Hepatocyte (in vitro differentiated cells): ENCODE data around the gene KIRREL3. TPM values are rescaled to one million over a fixed set of nuclear protein-coding genes. Genes with fewer than 3 reads are reported as not detected.

Source experiments
- DNase-seq: peaks from one replicate; pipeline ENCODE4 v3.0.0-alpha.2; 2016; ENCODE audit warnings: low spot score
- H2AFZ ChIP-seq: fragments of 200-600 bp; sonication (generic); 2 replicates; pipeline ENCODE4 v1.6.0; 2016; ENCODE audit warnings: antibody characterized with exemption, mild to moderate bottlenecking
- H3K27ac ChIP-seq: fragments of 200-600 bp; sonication (generic); 2 replicates; pipeline ENCODE4 v1.5.1; 2016; ENCODE audit warnings: mild to moderate bottlenecking
- H3K27me3 ChIP-seq: fragments of 200-600 bp; sonication (generic); 2 replicates; pipeline ENCODE4 v1.6.1; 2016
- H3K36me3 ChIP-seq: fragments of 200-600 bp; sonication (generic); replicated peaks from 2 replicates; pipeline ENCODE4 v1.5.1; 2016; ENCODE audit warnings: low read depth; ENCODE audit not compliant: insufficient read depth
- H3K4me1 ChIP-seq: fragments of 200-600 bp; sonication (generic); 2 replicates; pipeline ENCODE4 v1.5.1; 2016; ENCODE audit warnings: mild to moderate bottlenecking, moderate library complexity; ENCODE audit not compliant: insufficient read depth
- H3K4me2 ChIP-seq: fragments of 200-600 bp; sonication (generic); 2 replicates; pipeline ENCODE4 v1.6.0; 2016
- H3K4me3 ChIP-seq: fragments of 200-600 bp; sonication (generic); 2 replicates; pipeline ENCODE4 v1.5.1; 2016; ENCODE audit warnings: mild to moderate bottlenecking
- H3K79me2 ChIP-seq: fragments of 200-600 bp; sonication (generic); 2 replicates; pipeline ENCODE4 v1.6.0; 2017; ENCODE audit warnings: mild to moderate bottlenecking
- H3K9me2 ChIP-seq: fragments of 200-600 bp; sonication (generic); replicated peaks from 2 replicates; pipeline ENCODE4 v1.6.0; 2017; ENCODE audit warnings: mild to moderate bottlenecking; ENCODE audit not compliant: insufficient read depth
- H3K9me3 ChIP-seq: fragments of 200-600 bp; sonication (generic); 2 replicates; pipeline ENCODE4 v1.5.1; 2016; ENCODE audit warnings: low read depth, mild to moderate bottlenecking
- H4K20me1 ChIP-seq: fragments of 200-600 bp; sonication (generic); 2 replicates; pipeline ENCODE4 v1.6.0; 2016; ENCODE audit warnings: mild to moderate bottlenecking; ENCODE audit not compliant: insufficient read depth, poor library complexity, severe bottlenecking
- EZH2 ChIP-seq: fragments of 200-600 bp; sonication (generic); IDR thresholded peaks from 2 replicates; pipeline ENCODE4 v1.6.1; 2016; ENCODE audit warnings: antibody characterized with exemption, mild to moderate bottlenecking, borderline replicate concordance
- EZH2phosphoT487 ChIP-seq: fragments of 200-600 bp; sonication (generic); IDR thresholded peaks from one replicate; pipeline ENCODE4 v1.6.1; 2018; ENCODE audit warnings: antibody characterized with exemption, mild to moderate bottlenecking, low read depth, moderate library complexity; ENCODE audit not compliant: unreplicated experiment, severe bottlenecking
- WGBS: methylation state at CpG from one replicate; pipeline ENCODE4 v1.1.6; 2016; ENCODE audit warnings: low lambda C conversion rate; ENCODE audit errors: missing lambda C conversion rate; 5-methylcytosine and 5-hydroxymethylcytosine counted together
- polyA plus RNA-seq: library from polyadenylated mRNA; unstranded; fragments of >200 nt; fragmentation: Nextera tagmentation; extraction: Ambion mirVana; gene quantifications from 2 replicates; pipeline ENCODE4 v1.2.1, GENCODE V29; 2016
- total RNA-seq: library from RNA; depleted of rRNA; stranded (reverse); fragments of >200 nt; gene quantifications from 2 replicates; pipeline ENCODE4 v1.2.3, GENCODE V29; 2014
- TF ChIP-seq, protein P1 (sequence below): fragments of 200-600 bp; sonication (generic); IDR thresholded peaks from 2 replicates; pipeline ENCODE4 v1.5.1; 2016; ENCODE audit warnings: antibody characterized with exemption, mild to moderate bottlenecking; ENCODE audit not compliant: poor library complexity

KIRREL3 gene
- total and polyA plus RNA-seq, 2 experiments from 2014 or later: 0.33 to 0.86 TPM

DNA sequence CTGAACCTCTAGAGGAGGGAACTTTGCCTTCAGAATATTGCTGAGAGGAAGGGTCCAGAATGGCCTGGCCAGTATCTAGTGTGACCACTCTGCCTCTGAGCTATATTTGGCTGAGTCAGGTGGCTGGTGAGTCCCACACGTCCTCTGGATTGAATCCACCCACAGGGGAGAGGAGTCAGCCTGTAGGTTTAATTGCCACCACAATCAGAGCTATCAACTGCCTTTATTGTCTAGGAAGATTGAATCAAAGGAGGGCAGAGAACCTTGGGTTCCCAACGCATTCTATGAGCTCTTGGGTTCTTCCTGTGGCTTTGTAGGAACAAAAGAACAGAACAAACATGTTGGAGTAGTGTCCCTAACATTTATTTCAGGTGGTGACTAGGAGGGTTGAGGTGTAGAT, 577.4 kb downstream of the KIRREL3 start:
- H3K27me3 ChIP-seq: no peaks in the 10 kb centered on the region
- H3K9me3 ChIP-seq: no peaks in the 10 kb centered on the region
- no peak overlapping the region for H3K4me3 ChIP-seq
- WGBS: 60% methylated on average over 2 of the region's 2 CpGs
- no peaks in the 10 kb centered on the region for H3K79me2 ChIP-seq
- no peak overlapping the region for H3K27ac ChIP-seq
- no peaks in the 10 kb centered on the region for H3K36me3 ChIP-seq
- H2AFZ ChIP-seq: no peak overlapping the region
- no peaks in the 10 kb centered on the region for H3K9me2 ChIP-seq
- no peak for DNase-seq
- no peak for TF ChIP-seq EZH2
- no peaks in the 10 kb centered on the region for H4K20me1 ChIP-seq
- no peak overlapping the region for H3K4me2 ChIP-seq
- no peaks in the 10 kb centered on the region for H3K4me1 ChIP-seq

DNA sequence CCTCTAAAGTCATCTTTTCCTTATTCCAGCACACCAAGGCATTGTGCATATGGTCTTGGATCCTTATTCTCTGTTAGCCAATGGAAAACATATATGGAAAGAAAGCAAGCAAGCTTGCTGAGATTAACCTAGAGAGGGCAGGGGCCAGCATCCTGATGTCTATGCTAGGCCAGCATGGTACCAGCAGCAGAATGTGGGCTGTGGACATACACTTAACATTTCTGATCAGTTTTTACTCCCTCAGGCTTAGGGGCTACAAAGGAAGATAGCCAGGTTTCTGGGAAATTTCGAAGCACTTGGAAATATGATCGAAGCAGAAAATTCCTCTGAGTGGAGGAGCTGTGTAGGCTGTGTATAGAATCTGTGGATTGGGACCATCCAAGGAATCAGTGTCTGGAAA, 578.1 kb downstream of the KIRREL3 start:
- Histone ChIP-seq H3K36me3 (no peaks in the 10 kb centered on the region), H3K27me3 (no peaks in the 10 kb centered on the region), H2AFZ (no peak overlapping the region), H3K9me2 (no peaks in the 10 kb centered on the region), H3K4me2 (no peak overlapping the region), H3K4me3 (no peak overlapping the region), H3K79me2 (no peaks in the 10 kb centered on the region), H3K4me1 (no peaks in the 10 kb centered on the region), H4K20me1 (no peaks in the 10 kb centered on the region), H3K9me3 (no peaks in the 10 kb centered on the region), H3K27ac (no peak overlapping the region)
- WGBS: 94% methylated on average over 2 of the region's 2 CpGs
- no peak for TF ChIP-seq EZH2
- TF ChIP-seq, protein P1, sequence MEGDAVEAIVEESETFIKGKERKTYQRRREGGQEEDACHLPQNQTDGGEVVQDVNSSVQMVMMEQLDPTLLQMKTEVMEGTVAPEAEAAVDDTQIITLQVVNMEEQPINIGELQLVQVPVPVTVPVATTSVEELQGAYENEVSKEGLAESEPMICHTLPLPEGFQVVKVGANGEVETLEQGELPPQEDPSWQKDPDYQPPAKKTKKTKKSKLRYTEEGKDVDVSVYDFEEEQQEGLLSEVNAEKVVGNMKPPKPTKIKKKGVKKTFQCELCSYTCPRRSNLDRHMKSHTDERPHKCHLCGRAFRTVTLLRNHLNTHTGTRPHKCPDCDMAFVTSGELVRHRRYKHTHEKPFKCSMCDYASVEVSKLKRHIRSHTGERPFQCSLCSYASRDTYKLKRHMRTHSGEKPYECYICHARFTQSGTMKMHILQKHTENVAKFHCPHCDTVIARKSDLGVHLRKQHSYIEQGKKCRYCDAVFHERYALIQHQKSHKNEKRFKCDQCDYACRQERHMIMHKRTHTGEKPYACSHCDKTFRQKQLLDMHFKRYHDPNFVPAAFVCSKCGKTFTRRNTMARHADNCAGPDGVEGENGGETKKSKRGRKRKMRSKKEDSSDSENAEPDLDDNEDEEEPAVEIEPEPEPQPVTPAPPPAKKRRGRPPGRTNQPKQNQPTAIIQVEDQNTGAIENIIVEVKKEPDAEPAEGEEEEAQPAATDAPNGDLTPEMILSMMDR: no peak
- no peak for TF ChIP-seq EZH2phosphoT487
- DNase-seq: no peak

DNA sequence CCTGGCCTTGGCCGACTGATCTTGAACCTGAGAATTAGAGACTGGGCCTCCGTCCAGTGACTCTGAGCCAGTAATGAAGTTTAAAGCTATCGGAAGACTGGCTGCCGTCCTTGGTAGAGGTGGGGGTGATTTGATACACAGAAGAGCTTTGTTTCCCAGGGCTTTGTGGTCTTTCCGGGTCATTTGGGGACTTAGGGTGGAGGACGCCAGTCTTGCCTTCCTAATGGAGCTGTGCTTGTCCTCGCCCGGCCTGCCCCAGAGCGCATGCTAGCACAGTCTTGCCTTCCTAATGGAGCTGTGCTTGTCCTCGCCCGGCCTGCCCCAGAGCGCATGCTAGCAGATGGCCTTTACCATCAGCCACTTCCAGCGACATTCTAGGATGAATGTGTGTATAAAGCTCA, 579.3 kb downstream of the KIRREL3 start:
- Histone ChIP-seq H3K4me1 (peaks cover 5% of the 10 kb centered on the region), H3K36me3 (no peaks in the 10 kb centered on the region), H3K9me3 (no peaks in the 10 kb centered on the region), H2AFZ (no peak overlapping the region), H3K4me3 (no peak overlapping the region), H4K20me1 (no peaks in the 10 kb centered on the region), H3K4me2 (no peak overlapping the region), H3K79me2 (no peaks in the 10 kb centered on the region), H3K27ac (no peak overlapping the region), H3K27me3 (no peaks in the 10 kb centered on the region), H3K9me2 (no peaks in the 10 kb centered on the region)
- TF ChIP-seq, protein P1: no peak
- WGBS: 90% methylated on average over 13 of the region's 13 CpGs
- no peak for DNase-seq

DNA sequence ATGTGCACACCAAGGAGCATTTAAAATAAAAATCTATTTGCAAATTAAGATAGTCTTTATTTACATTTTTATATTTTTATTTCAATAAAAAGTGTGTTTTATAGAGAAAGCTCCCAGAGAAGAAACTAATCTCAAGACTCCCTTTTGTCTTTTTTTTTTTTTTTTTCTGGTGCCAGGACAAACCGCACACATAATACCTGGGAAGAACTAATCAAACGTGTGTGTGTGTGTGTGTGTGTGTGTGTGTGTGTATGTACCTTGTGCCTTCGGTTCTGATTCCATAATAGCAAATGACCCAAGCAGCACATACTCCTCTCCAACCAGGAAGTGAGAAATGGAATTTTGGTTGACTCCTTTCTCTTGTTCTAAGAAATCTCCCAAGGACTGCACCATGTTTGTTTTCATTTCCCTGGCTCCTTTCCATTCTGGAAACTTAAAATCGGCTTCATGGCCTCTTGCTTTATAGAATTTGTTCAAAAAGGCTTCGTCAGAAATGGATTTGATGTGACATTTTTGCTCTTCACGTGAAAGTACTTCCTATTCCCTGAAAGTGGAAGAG, 579.8 kb downstream of the KIRREL3 start:
- H3K4me3 ChIP-seq: no peak overlapping the region
- peaks cover 10% of the 10 kb centered on the region for H3K4me1 ChIP-seq
- H3K27ac ChIP-seq: peak overlapping the region; percentile 61
- TF ChIP-seq EZH2phosphoT487 (no peak), EZH2 (no peak)
- TF ChIP-seq, protein P1: no peak
- DNase-seq: no peak
- 75% methylated on average over 6 of the region's 6 CpGs for WGBS
- H2AFZ ChIP-seq: no peak overlapping the region
- H4K20me1 ChIP-seq: no peaks in the 10 kb centered on the region
- H3K36me3 ChIP-seq: no peaks in the 10 kb centered on the region
- no peaks in the 10 kb centered on the region for H3K9me3 ChIP-seq
- no peak overlapping the region for H3K4me2 ChIP-seq
- H3K9me2 ChIP-seq: no peaks in the 10 kb centered on the region
- no peaks in the 10 kb centered on the region for H3K79me2 ChIP-seq
- no peaks in the 10 kb centered on the region for H3K27me3 ChIP-seq
